ENCODE measurements around the gene PLAC8L1.

DNA sequence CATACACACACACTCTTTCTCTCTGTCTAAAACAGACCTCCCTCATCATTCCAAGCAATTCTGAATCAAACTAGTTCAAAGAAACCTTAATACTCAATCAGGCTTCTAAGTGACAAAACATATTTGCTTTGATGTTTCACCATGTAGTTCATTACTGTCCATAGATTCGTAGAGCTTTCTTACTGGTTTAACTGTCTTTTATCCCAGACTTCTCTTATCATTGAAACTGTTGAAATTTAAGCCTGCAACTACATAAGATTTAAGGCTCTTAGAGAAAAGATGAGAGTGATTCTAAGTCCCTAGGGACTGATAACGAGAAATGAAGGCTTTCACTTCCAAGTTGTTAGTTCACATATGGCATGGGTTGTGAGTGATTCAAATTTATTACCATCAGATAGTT lies 11.0 kb upstream of the PLAC8L1 start:
- no peak for TF ChIP-seq CTCF (conservative IDR thresholded peaks at IDR 0.05; ENCODE audit: low read depth, low read length)
- TF ChIP-seq SMC3 (IDR thresholded peaks at IDR 0.05; ENCODE audit: low read depth, low read length): no peak
- TF ChIP-seq POLR2A (IDR thresholded peaks at IDR 0.05; ENCODE audit: low read depth, low read length): no peak
- no peak for TF ChIP-seq CEBPB (IDR thresholded peaks at IDR 0.05; ENCODE audit: low read depth, low read length)
- TF ChIP-seq NFE2L2 (IDR thresholded peaks at IDR 0.05; ENCODE audit: low read depth, low read length): no peak
- no peak for TF ChIP-seq ELK1 (IDR thresholded peaks at IDR 0.05; ENCODE audit: borderline replicate concordance, low read depth, low read length)
- no peak for TF ChIP-seq RAD21 (IDR thresholded peaks at IDR 0.05; ENCODE audit: low read length)

All from IMR-90 (cell line).